Measurements from ENCODE around the gene FRMD4A.
"Not testable (repeated sequence)": the region's sequence is repeated elsewhere in the genome, so short reads cannot be mapped to it uniquely, and the experiment has no call there.

FRMD4A gene

DNA sequence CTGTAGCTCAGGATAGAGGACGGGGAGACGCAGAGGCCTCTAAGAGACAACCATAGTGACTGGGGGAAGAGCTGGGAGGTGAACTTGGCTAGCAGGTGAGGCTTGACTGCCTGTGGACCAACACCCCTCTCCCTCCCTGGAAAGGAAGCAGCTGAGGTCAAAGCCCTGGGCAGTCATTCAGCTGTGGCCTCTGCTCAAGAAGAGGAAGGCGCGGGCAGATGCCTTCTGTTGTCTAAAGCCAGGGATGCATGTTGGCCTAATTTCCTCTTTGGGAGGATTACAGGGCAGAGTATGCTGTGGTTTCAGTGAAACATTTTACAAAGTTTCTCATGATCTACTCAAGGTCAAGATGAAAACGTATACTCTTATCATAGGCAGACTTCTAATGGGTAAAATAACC is 416.8 kb downstream of the FRMD4A start:
- DNase-seq (ENCODE audit: low read depth in 2 of 2), result no peak

DNA sequence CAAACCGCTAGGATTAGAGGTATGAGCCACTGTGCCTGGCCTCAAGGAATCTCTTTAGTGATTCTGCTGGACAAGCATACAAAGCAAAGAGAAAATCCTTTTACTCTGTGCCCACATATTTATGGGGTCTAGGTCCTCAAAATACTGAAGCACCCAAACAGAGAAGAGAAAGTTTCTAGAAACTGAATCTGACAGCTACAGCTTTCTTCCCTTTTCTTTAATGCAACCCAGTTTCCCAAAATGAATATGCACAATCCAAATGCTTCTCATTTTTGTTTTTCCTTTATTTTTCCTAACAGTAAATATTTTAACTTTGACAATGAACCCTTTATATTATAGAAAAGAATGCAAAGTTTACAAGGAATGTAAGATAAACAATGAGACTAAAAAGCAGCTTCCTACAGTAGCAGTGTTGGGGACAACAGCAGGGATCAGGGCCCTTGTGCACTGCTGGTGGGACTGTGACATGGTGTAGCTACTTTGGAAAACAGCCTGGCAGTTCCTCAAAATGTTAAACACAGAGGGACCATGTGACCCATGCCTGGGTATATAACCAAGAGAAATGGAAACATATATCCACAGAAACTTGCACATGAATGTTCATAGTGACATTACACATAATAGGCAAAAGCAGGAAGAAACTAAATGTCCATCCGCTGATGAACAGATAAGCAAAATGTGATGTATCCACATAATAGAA is 418.8 kb downstream of the FRMD4A start:
- no peak for DNase-seq (ENCODE audit: low read depth in 2 of 2)

DNA sequence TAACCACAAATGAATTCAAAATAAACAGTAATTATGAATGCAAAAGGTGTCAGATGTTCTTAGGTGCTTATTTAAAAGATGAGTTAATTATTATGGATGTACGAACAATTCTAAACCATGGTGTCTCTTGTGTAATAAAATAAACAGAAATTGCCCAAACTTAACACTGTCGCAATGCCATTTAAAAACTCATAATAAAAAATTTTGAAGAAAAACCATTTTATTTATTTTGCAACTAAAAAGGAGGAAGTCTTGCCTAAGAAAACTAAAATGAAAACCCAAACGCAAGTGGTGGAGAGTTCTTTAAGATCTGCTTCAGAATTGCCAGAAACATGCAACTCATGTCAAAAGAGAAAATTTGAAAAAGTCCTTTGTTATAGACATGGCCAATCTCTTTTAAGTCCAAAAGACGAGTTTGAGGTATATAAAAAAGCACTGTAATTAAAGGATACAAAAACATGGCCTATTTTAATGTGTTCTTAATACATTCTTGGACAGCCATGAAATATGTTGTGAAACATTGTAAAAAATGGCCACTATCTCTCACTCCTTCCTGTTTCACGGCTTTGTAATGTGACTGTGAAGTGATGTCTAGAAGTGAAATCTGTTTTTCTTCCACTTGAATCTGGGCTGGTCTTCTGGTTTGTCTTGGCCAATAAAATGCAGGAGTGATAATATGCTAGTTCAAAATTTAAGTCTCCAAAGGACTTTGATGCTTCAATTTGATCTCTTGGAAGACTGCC is 421.0 kb downstream of the FRMD4A start:
- no peak for DNase-seq (ENCODE audit: low read depth in 2 of 2)

DNA sequence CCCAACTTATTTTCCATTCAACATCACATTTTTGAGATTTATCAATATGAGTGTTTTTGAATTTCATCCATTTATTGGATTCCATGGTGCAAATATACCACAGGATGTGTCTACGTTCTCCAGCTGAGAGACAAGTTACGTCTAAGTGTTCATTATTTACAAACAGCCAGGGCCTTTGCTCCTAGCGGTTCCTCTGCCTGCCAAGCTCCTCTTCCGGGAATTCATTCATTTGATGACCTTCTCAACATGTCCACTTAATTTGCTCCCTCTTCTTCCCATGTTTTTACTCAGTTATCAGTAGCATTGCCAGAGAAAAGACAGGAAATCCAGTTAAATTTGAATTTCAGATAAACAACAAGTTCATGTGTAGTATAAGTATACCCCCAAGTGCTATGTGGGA is 422.2 kb downstream of the FRMD4A start:
- no peak for DNase-seq (ENCODE audit: low read depth in 2 of 2)

DNA sequence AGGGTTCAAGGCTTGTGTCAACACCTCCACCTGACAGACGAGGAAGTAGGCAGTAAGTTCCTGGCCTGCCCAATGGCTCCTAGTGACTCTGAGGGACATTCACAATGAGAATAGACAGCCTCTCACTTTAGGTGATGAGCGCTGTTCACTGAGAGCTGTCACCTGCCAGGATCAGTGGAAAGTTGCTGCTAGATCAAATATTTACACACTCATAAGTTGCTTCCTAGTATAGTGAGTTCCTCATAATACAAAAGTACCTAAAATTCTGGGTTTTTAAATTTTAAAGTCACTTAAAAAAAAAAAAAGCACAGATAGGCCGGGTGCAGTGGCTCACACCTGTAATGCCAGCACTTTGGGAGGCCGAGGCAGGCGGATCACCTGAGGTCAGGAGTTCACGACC is 423.2 kb downstream of the FRMD4A start:
- no peak for DNase-seq (ENCODE audit: low read depth in 2 of 2)

DNA sequence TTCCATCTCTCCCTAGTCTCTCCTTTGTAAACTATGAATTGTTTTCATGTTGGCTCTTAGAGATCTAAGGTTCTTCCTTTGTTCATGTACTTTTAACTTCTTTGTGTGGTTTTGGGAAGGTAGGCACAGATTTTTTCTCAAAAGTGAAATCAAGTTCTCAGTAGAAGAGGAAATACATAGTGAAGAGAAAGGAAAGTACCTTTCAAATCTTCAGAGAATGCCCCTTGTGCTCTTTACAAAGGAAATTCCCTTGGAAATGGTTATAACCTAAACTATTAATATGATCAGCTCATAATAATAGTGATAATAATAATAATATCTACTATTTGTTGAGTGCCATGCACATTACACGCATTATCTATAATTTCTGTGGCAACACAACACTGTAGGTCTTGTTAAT is 425.4 kb downstream of the FRMD4A start:
- DNase-seq (ENCODE audit: low read depth in 2 of 2), result no peak

DNA sequence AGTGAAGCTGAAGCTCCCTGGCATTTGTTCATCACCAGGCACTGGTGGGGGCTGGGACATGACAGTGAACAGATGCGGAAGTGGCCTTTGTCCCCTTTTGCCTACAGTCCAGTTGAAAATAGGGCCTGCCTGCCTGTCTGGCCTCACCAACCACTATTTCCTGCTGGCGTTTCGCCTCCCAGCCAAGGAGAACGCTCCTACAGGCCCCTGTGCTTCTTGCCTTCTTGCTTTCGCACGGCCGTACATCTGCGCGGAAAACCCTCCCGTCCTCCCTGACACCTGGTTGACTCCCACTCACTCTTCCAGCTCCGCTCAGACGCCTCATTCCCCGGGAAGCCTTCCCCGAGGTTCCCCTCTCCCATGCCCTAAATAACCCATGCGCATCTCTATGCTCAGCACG is 426.7 kb downstream of the FRMD4A start:
- no peak for DNase-seq (ENCODE audit: low read depth in 2 of 2)

DNA sequence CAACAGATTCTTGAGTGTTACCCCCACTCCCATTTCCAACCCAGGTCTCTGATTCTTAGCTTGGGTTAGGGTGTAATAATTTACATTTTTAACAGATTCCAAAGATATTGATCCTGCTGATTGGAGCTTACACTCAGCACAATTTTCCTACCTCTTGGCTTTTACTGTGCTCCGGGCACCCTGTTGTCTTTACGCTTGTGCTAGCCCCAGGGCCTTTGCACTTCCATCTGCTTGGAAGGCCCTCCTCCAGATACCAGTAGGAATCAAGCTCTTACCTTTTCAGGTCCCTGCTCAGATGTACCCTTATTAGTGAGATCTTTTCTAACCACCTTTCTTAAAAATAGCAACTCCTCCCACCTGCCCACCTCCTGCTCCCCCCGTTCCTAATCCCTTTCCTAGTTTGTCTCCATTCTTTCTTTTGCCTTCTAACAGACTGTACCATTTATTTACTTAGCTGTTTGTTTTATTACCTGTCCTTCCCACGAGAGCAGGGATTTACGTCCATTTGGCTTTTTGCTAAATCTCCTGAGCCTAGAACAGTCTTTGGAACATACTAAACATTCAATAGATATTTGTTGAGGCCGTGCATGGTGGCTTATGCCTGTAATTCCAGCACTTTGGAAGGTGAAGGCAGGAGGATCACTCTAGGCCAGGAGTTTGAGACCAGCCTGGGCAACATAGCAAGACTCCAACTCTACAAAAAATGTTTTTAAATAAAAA is 427.7 kb downstream of the FRMD4A start:
- no peak for DNase-seq (ENCODE audit: low read depth in 2 of 2)

DNA sequence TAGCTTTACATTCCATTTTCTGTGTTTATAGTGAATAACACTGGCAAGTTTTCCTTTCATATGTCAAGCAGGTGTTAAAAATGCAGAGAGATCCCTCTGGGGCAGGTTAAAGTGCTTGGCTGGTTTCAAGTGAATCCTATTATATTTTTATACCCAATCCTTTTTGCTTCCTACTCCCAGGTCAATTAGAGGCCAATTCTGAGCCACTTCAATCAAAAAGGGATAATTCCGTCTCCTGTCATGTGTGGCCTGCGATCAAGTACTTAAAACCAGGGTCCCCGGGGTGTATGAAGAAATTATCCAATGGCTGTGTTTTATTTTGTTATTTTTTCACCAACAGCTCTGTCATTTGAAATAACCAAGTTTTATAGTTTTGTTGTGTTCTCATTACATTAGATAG is 430.8 kb downstream of the FRMD4A start:
- DNase-seq (ENCODE audit: low read depth in 2 of 2), result no peak

DNA sequence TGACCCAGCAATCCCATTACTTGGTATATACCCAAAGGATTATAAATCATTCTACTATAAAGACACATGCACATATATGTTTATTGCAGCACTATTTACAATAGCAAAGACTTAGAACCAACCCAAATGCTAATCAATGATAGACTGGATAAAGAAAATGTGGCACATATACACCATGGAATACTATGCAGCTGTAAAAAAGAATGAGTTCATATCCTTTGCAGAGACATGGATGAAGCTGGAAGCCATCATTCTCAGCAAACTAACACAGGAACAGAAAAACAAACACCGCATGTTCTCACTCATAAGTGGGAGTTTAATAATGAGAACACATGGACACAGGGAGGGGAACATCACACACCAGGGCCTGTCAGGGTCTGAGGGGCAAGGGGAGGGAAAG is 434.6 kb downstream of the FRMD4A start:
- DNase-seq (ENCODE audit: low read depth in 2 of 2), result not testable (repeated sequence)

DNA sequence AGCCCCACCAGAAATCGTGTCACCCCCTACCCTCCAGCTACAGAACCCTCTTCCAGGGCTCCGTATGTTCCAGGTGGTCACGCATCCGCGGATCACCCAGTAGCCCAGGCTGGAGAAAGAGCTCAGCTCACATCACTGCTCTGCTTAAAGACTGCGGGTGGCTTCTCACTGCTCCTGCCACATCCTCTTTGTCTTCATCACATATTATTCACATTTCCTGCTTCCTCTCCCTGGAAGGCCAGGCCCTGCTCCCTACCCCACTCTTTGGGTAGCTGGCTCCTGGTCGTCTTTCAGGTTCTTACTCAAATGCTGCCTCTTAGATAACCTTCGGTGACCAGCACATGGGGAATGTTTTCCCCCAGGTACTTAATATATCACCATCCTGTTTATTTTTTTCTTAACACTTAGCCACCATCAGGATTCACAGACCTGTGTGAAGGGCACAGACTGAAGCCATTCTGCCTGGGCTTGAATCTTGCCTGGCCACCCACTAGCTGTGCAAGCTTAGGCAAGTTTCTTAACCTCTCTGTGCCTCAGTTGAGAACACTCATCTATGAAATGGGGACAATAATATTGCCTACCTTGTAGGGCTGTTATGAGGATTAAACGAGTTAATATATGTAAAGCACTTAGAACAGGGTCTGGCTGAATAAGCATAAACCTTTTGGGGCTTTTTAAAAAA is 436.2 kb downstream of the FRMD4A start:
- no peak for DNase-seq (ENCODE audit: low read depth in 2 of 2)

DNA sequence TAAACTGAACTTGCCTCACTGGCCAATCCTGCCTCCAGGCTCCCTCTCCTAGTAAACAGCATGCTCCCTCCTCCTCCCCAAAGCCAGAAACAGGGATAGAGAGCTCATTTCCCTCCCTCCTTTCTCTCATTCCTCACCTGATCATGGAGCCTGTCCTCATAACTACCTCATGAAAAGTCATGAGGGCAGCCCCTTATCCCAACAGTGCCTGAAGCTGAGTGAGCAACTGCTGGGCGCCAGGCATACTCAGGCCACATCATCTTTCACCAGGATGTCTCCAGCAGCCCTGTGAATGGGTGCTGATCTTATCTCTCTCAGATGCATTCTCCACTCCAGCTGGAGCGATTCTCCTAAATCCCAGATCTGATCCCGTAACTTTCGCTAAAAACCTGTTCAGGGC is 436.8 kb downstream of the FRMD4A start:
- DNase-seq (ENCODE audit: low read depth in 2 of 2), result no peak

DNA sequence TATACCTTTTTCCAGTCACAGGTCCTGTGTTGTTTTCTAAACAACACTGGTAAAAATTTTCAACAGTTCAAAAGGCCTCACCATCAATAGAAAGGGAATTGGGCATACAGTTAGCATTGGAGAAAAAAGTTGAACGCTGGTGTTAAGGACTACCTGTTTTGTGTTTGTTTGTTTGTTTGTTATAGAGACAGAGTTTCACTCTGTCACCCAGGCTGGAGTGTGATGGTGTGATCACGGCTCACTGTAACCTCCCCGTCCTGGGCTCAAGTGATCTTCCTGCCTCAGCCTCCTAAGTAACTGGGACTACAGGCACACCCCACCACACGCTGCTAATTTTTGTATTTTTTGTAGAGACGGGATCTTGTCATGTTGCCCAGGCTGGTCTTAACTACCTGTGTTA is 437.9 kb downstream of the FRMD4A start:
- DNase-seq (ENCODE audit: low read depth in 2 of 2), result no peak

DNA sequence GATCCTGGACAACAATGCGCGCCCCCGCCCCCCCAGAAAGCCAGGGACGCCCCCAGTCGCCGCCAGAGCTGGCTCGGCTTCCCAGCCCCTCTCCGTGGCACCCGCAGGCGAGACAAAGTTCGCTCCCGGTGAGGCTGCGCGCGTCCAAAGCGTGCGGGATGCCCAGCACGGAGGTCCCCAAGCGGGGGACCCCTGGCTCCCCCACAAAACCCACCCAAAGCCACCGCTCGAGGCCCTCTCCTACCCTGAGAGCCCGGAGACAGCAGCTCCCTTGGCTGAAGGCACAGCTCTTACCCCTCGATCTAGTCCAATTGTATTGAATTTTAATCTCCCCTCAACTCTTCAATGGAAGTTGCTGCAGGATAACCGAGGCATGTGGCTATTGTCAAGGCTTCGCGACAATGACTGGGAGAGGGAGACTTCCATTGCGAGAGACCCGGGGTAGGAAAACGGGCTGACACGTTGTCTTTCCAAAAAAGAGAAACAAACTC is 438.7 kb downstream of the FRMD4A start:
- no peak for DNase-seq (ENCODE audit: low read depth in 2 of 2)

DNA sequence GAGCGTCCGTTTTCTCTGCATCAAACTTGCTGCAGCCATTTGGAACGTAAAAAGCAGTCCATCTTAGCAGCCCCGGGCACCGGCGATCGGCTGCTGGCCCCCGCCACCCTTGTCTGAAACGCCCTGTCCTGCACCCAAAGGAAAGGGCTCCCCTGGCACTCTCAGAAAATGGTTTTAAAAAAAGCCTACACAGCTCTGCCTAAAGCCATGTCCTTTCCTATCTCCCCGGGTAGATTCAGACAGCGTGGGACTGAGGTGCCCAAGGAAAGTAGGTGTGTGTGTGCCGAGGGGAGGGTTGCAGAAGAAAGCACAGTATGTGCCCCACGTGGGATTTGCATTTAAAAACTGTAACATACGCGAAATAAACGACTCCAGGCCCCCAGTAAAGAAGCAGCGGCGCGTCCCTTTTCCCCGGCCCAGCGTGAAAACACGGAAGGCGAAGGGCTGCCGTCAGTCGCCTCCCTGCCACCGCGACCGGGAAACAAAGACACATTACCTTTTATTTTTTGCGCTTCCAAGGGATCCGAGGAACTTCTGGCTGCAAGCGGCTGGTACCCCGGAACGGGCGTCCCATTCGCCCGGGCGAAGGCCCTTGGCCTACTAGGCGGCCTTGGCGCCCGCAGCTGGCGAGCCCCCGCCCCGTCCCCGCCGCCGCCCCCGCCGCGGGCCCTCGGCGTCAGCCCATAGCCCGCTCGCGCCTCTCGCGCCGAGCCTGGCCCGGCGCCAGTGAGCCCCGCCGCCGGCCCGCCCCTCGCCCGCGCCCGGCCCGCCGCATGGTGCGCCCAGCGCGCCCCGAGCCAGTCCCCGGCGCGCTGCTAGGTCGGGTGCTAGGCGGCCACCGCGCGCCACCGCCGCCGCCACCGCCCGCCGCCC is 439.4 kb downstream of the FRMD4A start:
- no peak for DNase-seq (ENCODE audit: low read depth in 2 of 2)

DNA sequence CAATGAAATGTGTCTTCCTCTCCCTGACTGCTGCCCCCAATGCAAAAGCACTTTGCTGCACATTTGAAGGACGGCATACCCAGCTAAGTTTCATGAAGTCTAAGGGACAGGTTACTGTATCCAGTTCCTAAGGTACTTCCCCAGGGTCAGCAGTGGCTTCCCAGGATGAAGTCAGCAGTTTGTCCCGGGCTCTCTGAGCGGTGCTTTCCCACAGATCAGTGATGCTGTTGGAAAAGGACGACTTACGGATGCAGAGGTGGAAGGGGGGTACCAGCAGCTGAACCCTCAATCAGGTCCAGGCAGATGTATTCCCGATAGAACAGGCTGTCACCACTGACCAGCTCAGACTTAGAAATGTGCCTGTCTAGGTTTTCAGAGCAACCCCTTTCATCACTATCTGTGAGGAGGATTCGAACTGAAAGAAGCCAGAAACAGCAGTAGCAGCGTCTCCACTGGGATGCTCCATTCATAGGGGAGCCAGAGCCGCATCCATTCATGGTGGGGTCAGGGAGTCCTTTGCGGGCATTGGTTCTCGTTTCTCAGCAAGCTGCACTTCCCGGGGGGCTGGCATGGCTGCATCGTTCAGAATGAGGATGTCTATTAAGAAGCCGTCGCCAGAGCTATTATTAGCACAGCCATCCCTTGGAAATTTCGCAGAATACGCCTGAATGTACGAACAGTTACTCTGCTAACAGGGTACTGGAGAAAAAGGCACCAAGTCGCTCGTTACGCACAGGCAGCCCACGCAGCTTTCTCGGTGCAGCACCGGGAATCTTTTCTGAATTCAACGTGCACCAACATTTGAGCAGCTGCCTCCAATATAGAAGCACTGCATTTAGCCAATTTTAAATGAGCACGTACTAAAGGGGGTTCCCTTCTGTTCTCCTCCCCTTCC is 440.2 kb downstream of the FRMD4A start:
- no peak for DNase-seq (ENCODE audit: low read depth in 2 of 2)

DNA sequence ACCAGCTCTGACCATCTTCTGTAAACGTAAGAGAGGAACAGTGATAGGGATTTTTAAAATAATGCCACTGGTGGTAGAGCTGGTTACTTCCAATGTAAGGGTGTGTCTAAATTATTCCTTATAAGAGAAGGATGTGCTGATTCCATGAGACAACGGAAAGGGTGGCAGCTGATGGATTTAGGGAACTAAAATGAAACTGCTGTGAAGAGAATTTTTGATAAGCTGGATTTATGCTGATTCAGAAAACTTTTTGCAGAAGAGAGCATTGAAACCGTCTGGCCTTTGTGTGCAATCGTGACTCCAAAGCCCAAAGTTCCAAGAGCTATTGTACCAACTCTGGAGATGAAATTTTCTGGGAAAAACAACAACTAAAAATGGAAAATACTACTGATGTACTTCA is 443.0 kb downstream of the FRMD4A start:
- DNase-seq (ENCODE audit: low read depth in 2 of 2), result no peak

DNA sequence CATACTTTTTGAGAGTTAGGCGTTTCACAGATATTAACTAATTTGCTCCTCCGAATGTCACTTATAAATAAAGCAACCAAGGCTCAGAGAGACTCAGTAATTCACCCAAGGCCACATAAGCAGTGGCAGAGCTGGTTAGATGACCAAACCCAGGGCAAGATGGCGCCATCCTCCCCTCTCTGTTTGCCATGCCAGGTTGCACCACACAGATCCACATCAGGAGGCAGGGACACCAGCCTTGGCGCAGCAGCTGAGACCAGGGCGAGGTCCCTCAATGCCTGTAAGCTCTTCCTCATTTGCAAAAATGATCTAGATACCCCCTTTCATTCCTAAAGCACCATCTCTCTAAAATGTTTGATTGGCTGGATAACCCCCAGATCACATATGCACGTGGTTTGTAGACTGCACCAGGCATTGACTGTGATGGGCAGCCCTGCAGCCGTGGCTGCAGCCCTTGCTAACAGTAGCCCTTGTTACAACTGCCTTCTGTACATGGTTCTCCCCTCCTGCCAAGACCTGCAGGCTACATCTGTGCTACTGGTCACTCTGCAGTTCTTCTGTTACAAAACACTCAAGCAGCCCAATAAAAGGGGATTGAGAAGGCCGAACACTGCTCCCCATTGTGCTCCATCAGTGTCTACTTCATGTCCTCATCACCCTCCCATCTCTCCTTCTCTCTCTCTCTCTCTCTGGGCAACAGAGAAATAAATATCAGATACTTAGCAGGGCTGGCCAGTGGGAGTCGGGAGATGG is 445.3 kb downstream of the FRMD4A start:
- DNase-seq (ENCODE audit: low read depth in 2 of 2), result no peak

DNA sequence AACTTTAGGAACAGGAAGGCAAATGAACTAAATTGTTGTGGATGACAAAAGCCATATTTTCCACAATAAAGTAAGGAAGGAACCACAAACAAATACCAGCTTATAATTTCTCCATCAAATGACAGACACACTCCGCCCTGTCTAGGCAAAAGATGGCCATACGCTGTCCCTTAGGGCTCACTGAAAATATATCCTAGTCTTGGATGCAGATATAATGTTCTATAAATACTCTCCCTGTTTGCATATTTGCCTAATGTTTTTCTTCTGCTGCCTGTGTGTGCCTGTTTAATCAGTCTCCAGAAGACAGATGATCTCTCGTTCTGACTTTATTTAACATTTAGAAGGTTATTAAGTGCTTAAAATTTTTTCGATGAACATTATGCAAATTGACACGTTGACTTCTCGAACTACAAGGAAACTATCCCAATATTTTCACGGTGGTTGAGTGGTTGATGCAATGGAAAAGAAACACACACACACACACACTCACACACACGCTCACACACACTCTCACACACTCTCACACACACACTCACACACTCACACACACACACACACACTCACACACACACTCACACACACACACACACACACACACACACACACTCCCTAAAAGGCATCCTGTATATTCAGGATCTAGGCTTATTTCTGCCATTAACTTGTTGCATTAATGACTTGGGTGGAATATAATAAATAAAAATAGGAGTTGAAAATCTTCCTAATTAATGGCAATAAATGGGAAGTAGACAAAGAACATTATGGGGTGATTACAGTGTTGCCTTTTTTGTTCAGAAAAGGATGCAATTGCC is 446.9 kb downstream of the FRMD4A start:
- no peak for DNase-seq (ENCODE audit: low read depth in 2 of 2)
